Muscle of leg (tissue), 11 donors: Measurements from ENCODE around the gene SNX4. TPM values are rescaled to one million over a fixed set of nuclear protein-coding genes. Genes with fewer than 3 reads are reported as not detected.

ENCODE experiments used
- DNase-seq: peaks from one replicate; pipeline ENCODE4 v3.0.0; 2013
- H3K27ac ChIP-seq: one replicate; pipeline ENCODE4 v1.5.1; 2013; ENCODE audit warnings: mild to moderate bottlenecking, low read length, control low read depth
- H3K27me3 ChIP-seq: one replicate; pipeline ENCODE4 v1.6.1; 2013; ENCODE audit warnings: low read length; ENCODE audit not compliant: control insufficient read depth, insufficient read depth
- H3K36me3 ChIP-seq: one replicate; pipeline ENCODE4 v1.6.1; 2013; ENCODE audit warnings: low read length; ENCODE audit not compliant: control insufficient read depth, insufficient read depth
- H3K4me1 ChIP-seq: one replicate; pipeline ENCODE4 v1.6.1; 2013; ENCODE audit warnings: low read length; ENCODE audit not compliant: control insufficient read depth, insufficient read depth
- H3K4me3 ChIP-seq: one replicate; pipeline ENCODE4 v1.5.1; 2013; ENCODE audit warnings: low read length, control low read depth
- H3K9me3 ChIP-seq: replicated peaks from 2 replicates; pipeline ENCODE4 v1.6.1; 2013; ENCODE audit warnings: low read depth, low read length; ENCODE audit not compliant: control insufficient read depth
- WGBS: methylation state at CpG from one replicate; pipeline ENCODE4 v1.1.5; 2013; ENCODE audit warnings: missing lambda C conversion rate; ENCODE audit not compliant: insufficient coverage; 5-methylcytosine and 5-hydroxymethylcytosine counted together
- polyA plus RNA-seq, 8 donors: library from polyadenylated mRNA; unstranded; fragments of 120-200 nt; gene quantifications; one replicate each; pipeline versions ENCODE4 v1.2.1 to v1.2.3, GENCODE V29; 2013; ENCODE audit warnings: inconsistent platforms in 1 of 8, low replicate concordance in 1 of 8; ENCODE audit not compliant: insufficient read length in 8 of 8, insufficient read depth in 1 of 8
- total RNA-seq: library from RNA; stranded (reverse); fragments of 120-200 nt; gene quantifications from one replicate; pipeline ENCODE4 v1.2.4, GENCODE V29; 2013

SNX4 gene
- total and polyA plus RNA-seq, 9 donors, result 32.6 to 46.2 (median 36.2) TPM

DNA sequence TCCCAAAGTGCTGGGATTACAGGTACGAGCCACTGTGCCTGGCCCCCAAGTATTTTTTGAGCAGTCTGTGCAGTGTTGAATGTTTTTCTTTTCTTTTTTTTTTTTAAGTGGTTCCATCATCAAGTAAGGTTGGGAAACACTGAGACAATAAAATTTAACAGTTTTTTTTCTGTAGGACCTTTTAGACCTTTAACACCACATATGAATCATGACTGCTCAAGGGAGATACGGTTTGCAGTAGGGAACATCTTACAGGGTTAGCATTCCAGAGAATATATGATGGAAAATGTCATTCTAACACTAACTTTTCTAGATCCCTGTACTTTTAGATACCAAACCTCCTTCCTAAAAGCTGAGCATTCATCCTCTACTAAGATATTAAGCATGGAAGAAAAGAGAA lies 41.7 kb downstream of the SNX4 start:
- no peak for DNase-seq
- no peaks in the 10 kb centered on the region for H3K27me3 ChIP-seq
- no peaks in the 10 kb centered on the region for H3K4me1 ChIP-seq
- whole genome bisulfite sequencing, result no CpG with 5 or more reads among the region's 2 CpGs
- no peak overlapping the region for H3K27ac ChIP-seq
- H3K9me3 ChIP-seq, result no peaks in the 10 kb centered on the region
- peaks cover 12% of the 10 kb centered on the region for H3K36me3 ChIP-seq
- no peak overlapping the region for H3K4me3 ChIP-seq

DNA sequence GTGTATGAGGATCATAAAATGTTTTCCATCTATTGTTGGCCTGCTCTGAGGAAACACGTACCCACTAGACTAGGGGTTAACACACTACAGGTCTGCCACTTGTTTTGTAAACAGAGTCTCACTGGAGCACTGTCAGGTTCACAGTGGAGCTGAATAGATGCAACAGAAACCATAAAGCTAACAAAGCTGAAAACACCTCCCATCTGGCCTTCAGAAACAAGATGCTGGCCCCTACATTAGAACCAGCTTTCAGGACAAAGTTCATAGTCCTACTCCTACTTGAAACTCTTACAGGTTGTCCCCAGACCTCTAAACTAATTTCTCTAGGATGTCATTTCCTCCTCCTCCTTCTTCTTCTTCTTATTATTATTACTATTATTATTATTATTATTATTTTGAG lies 42.3 kb downstream of the SNX4 start:
- Histone ChIP-seq H3K27ac (no peak overlapping the region), H3K9me3 (no peaks in the 10 kb centered on the region), H3K4me1 (no peaks in the 10 kb centered on the region), H3K36me3 (peaks cover 16% of the 10 kb centered on the region), H3K27me3 (no peaks in the 10 kb centered on the region), H3K4me3 (no peak overlapping the region)
- DNase-seq, result no peak
- WGBS, result no CpG with 5 or more reads among the region's 1 CpG

DNA sequence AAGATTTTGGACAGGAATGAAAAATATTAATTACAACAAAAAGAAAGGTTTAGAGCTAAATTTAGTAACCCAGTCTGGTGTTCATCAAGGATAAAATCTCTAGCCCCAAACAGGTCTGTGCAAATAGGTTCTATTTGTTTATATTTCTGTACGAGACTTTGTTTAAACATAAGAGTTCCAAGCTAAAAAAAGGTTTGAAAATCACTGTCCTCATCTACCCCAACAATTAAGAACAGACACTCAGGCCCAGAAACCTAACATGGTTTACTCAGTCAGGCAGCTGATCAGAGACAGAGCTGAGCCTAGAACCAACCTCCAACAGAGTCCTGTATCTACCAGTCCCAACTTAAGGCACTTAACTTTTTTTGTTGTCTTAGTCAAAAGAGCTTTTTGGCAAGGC lies 49.3 kb downstream of the SNX4 start:
- Histone ChIP-seq H3K36me3 (peaks cover 43% of the 10 kb centered on the region), H3K27ac (no peak overlapping the region), H3K4me1 (no peaks in the 10 kb centered on the region), H3K4me3 (no peak overlapping the region), H3K27me3 (no peaks in the 10 kb centered on the region), H3K9me3 (no peaks in the 10 kb centered on the region)
- no CpG with 5 or more reads among the region's 1 CpG for WGBS
- no peak for DNase-seq

DNA sequence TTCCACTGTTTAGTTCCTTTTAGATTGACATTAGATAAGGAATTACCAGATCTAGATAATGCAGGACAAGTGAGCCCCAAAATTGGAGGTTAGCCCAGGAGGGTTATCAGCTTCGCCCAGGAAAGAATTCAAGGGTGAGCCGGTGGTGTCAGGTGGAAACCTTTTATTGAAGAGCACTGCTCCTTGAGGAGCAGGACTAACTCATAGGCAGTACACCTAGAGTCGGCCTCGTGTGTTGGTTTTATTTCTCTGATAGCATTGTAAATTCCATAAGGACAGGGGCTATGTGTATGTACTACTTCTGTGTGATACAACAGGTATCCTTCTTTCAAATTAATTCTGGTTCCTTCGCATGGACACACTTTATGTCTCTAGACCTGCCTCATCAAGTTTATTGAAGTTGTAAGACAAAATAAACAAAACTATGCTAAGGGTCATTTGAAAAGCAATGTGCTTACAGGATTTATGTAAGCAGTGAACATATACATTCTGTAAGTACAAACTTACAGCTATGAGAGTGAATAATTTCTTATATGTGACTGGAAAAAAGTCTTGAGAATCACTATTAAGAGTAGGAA lies 57.2 kb downstream of the SNX4 start:
- Histone ChIP-seq H3K36me3 (peaks cover 39% of the 10 kb centered on the region), H3K4me1 (no peaks in the 10 kb centered on the region), H3K27me3 (no peaks in the 10 kb centered on the region), H3K27ac (no peak overlapping the region), H3K9me3 (no peaks in the 10 kb centered on the region), H3K4me3 (no peak overlapping the region)
- WGBS, result 100% methylated on average over 1 of the region's 5 CpGs
- no peak for DNase-seq

DNA sequence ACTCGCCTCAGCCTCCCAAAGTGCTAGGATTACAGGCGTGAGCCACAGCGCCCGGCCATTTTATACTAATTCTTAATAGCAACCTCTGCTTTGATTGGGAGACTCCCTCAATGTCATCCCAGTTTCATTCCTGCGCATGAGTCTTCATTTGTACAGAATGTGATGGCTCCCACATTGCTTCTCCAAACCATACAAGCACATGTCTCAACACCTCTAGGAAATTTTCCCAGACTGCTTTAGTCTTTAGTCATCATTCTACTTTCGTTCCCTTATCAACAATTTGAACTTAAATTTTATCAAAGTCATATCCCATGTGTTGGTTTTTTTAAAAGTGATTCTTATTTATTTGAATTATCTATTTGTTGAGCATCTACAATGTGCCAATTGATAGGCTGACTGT lies 58.1 kb downstream of the SNX4 start:
- Histone ChIP-seq H3K9me3 (no peaks in the 10 kb centered on the region), H3K27me3 (no peaks in the 10 kb centered on the region), H3K4me3 (no peak overlapping the region), H3K36me3 (peaks cover 41% of the 10 kb centered on the region), H3K27ac (no peak overlapping the region), H3K4me1 (no peaks in the 10 kb centered on the region)
- DNase-seq, result no peak
- 100% methylated on average over 4 of the region's 6 CpGs for WGBS

DNA sequence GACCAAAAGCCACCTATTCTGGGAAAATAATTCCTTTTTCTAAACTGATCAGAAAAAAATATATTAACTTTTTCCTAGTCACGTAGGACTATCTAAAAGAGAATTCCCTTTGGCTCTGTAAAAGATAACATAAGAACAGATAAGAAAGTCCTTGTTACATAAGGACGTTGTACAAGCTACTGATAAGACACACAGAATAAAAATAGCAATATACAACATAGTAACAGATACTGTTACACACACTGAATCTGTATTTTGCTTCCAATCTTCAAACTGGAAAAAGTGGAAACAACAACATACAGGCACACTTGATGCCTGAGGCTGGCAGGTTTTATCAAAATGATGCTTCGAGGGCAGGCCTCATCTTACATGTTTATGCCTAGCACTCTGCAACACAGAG lies 59.8 kb downstream of the SNX4 start:
- no peak for DNase-seq
- no peak overlapping the region for H3K4me3 ChIP-seq
- no peaks in the 10 kb centered on the region for H3K27me3 ChIP-seq
- H3K27ac ChIP-seq, result no peak overlapping the region
- H3K4me1 ChIP-seq, result no peaks in the 10 kb centered on the region
- no peaks in the 10 kb centered on the region for H3K9me3 ChIP-seq
- WGBS, result 80% methylated on average over 1 of the region's 3 CpGs
- peaks cover 43% of the 10 kb centered on the region for H3K36me3 ChIP-seq

DNA sequence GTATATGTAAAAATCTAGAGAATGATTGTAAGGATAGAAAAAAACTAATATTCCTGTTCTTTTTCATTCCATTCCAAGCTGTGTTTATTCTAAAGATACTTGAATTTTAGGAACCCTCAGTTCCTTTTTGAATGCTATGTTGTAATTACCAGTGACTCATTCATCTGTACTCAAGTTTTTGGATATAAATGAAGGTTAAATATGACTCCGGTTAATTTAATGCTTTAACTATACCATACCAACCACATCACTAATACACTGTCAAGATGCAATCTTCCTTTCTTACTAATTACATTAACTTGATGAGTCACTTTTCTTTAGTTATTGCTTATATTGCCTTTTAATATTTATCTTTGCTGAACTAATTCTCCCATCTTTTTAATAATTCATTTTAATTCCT lies 76.1 kb downstream of the SNX4 start:
- Histone ChIP-seq H3K4me3 (no peak overlapping the region), H3K27ac (no peak overlapping the region), H3K36me3 (peaks cover 12% of the 10 kb centered on the region), H3K27me3 (no peaks in the 10 kb centered on the region), H3K4me1 (no peaks in the 10 kb centered on the region), H3K9me3 (peaks cover 6% of the 10 kb centered on the region)
- DNase-seq, result no peak
- WGBS, result no CpG with 5 or more reads among the region's 1 CpG

DNA sequence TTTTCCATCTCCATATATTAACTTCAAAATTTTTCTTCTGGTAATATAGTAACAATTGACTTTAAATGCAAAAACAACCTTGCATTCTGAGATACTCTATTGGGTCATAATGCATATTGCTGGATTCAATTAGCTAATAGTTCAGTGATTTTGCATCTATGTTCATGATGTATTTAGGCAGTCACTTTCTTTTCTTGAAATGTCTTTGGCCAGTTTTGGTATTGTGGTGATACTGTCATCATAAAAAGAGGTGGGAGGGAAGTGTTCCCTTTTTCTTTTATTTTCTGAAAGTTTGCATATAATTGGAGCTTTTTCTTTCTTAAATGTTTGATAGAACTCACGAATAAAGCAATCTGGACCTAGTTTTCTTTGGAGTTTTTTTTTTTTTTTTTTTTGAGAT lies 77.5 kb downstream of the SNX4 start:
- H3K36me3 ChIP-seq, result peaks cover 7% of the 10 kb centered on the region

DNA sequence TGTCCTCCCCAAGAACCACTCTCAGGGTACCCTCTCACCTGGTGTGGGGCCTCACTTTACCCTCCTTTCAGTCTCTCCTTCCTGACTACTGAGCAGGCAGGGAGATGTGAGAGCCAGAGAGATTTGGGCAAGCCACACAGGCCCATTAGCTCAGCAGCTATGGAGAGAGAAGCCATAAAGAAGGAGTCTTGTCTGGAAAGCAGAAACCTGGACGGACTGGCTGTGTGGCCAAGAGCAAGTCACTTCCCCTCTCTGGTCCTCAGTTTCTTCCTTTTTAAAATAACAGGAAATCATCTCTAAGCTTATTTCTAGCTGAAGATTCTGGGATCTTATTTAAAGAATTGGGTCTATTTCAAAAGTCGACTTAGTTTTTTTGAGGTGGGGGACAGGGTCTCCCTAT lies 79.0 kb downstream of the SNX4 start:
- Histone ChIP-seq H3K27ac (no peak overlapping the region), H3K9me3 (peaks cover 6% of the 10 kb centered on the region), H3K4me1 (no peaks in the 10 kb centered on the region), H3K36me3 (peaks cover 5% of the 10 kb centered on the region), H3K4me3 (no peak overlapping the region), H3K27me3 (no peaks in the 10 kb centered on the region)
- WGBS, result no CpG with 5 or more reads among the region's 2 CpGs
- no peak for DNase-seq

More for the DNA sequence above, 77.5 kb downstream of the SNX4 start:
- H3K4me3 ChIP-seq, result no peak overlapping the region
- peaks cover 6% of the 10 kb centered on the region for H3K9me3 ChIP-seq
- no peaks in the 10 kb centered on the region for H3K27me3 ChIP-seq
- WGBS, result no CpG with 5 or more reads among the region's 1 CpG
- H3K27ac ChIP-seq, result no peak overlapping the region
- no peaks in the 10 kb centered on the region for H3K4me1 ChIP-seq
- no peak for DNase-seq

DNA sequence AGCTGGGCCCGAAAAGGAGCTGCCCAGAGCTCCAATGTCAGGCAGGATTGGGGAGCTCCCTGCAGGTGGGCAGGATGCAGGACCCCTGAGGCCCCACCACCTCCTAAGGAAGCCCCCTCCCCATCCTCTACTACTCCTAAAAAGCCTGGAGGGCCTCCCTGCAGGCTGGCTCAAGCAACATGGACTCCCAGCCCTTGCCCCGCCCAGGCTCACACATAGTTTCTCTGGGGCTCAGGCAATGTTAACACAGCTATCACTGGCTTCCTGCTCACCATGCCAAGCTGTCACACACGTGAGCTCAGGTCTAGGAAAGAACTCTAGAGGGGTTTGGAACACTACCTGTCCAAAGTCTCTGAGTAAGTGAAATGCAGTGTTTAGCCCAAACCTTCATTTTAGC lies 79.4 kb downstream of the SNX4 start:
- DNase-seq, result no peak
- no peaks in the 10 kb centered on the region for H3K4me1 ChIP-seq
- 67% methylated on average over 2 of the region's 3 CpGs for WGBS

More for the DNA sequence above, 79.4 kb downstream of the SNX4 start:
- H3K27me3 ChIP-seq, result no peaks in the 10 kb centered on the region
- H3K4me3 ChIP-seq, result no peak overlapping the region
- no peak overlapping the region for H3K27ac ChIP-seq
- H3K36me3 ChIP-seq, result peaks cover 1% of the 10 kb centered on the region
- peaks cover 6% of the 10 kb centered on the region for H3K9me3 ChIP-seq
